Gastrocnemius medialis (tissue), 4 donors: ENCODE measurements around the gene COL4A6.

ENCODE experiments used
- CTCF ChIP-seq, 5 experiments: fragments of 450-650 bp in 3 of 5; fragments of 200-600 bp in 2 of 5; sonication (generic) in 2 of 5; IDR thresholded peaks in 4 of 5; conservative IDR thresholded peaks in 1 of 5; 1 replicate in 4 of 5; 2 replicates in 1 of 5; pipeline ENCODE4 v1.5.1; 2016 to 2019; ENCODE audit warnings: antibody characterized with exemption in 5 of 5, mild to moderate bottlenecking in 3 of 5, moderate library complexity in 3 of 5
- POLR2A ChIP-seq, 2 donors: fragments of 450-650 bp; IDR thresholded peaks; one replicate each; pipeline ENCODE4 v1.6.1; 2017; ENCODE audit warnings: antibody characterized with exemption in 2 of 2, mild to moderate bottlenecking in 2 of 2, moderate library complexity in 2 of 2

- TF ChIP-seq CTCF (IDR thresholded peaks at IDR 0.05 in 4 of 5, conservative IDR thresholded peaks at IDR 0.05 in 1 of 5) (no peak), POLR2A (IDR thresholded peaks at IDR 0.05) (no peak)
These were observed 187.3 kb downstream of the COL4A6 start for GRCh38 chrX:108250654-108251579.
